ENCODE data around the gene LTBP1. TPM values are rescaled to one million over a fixed set of nuclear protein-coding genes. Genes with fewer than 3 reads are reported as not detected.

Gene LTBP1
- total RNA-seq, result 10 to 100 TPM in 2 of 4 donors, 1 to 10 TPM in 2; 5.1 to 12.9 (median 10.7) TPM

GRCh38 chr2:32946314-32947075, at the start of gene LTBP1:
TSS of gene LTBP1 (plus strand) at chr2:32946953. CDS start at chr2:32947325, 372 bp downstream.
- peak within 1 kb of the TSS; percentile 33 to 89 (median 48) for H3K4me3 ChIP-seq (replicated peaks in 1 of 3)
- H3K27me3 ChIP-seq, result no peaks in the 10 kb centered on the region
- peak; percentile 52 to 62 for DNase-seq
- H3K27ac ChIP-seq, result peak within 1 kb of the TSS in 1 of 3 donors; percentile 31
- no peaks in the 10 kb centered on the region for H3K4me1 ChIP-seq
- H3K36me3 ChIP-seq, result no peaks in the 10 kb centered on the region
- intact Hi-C loops (cut with DNase I), result loop anchor here (5.0 kb wide), 1 partner anchor 169 kb away; no protein-coding TSS in a partner anchor
- no peaks in the 10 kb centered on the region for H3K9me3 ChIP-seq
- 1% methylated on average over 38 to 48 of the region's 68 CpGs for WGBS, 2 donors
- peak in 1 of 2 donors; percentile 39 for TF ChIP-seq POLR2A (IDR thresholded peaks at IDR 0.05)
- peak in 5 of 6 experiments; percentile 29 to 80 (median 57) for TF ChIP-seq CTCF (IDR thresholded peaks at IDR 0.05)

GRCh38 chr2:32900246-32900973, 46.3 kb upstream of the LTBP1 start:
- intact Hi-C loops (cut with DNase I), result no loop called here
- no peaks in the 10 kb centered on the region for H3K36me3 ChIP-seq
- H3K9me3 ChIP-seq, result no peaks in the 10 kb centered on the region
- no peak overlapping the region for H3K4me3 ChIP-seq (replicated peaks in 1 of 3)
- TF ChIP-seq CTCF (IDR thresholded peaks at IDR 0.05) (no peak), POLR2A (IDR thresholded peaks at IDR 0.05) (no peak)
- no peaks in the 10 kb centered on the region for H3K27me3 ChIP-seq
- no peaks in the 10 kb centered on the region for H3K4me1 ChIP-seq
- no peak for DNase-seq
- WGBS, 2 donors, result 77 to 80% methylated on average over 12 of the region's 12 CpGs
- H3K27ac ChIP-seq, result no peak overlapping the region

- no peak for TF ChIP-seq CTCF (IDR thresholded peaks at IDR 0.05)
- no peak for TF ChIP-seq POLR2A (IDR thresholded peaks at IDR 0.05)
- H3K4me1 ChIP-seq, result no peaks in the 10 kb centered on the region
- no peak overlapping the region for H3K27ac ChIP-seq
- no peaks in the 10 kb centered on the region for H3K36me3 ChIP-seq
- H3K9me3 ChIP-seq, result no peaks in the 10 kb centered on the region
- DNase-seq, result no peak
- H3K27me3 ChIP-seq, result no peaks in the 10 kb centered on the region
- intact Hi-C loops (cut with DNase I), result no loop called here
- no peak overlapping the region for H3K4me3 ChIP-seq (replicated peaks in 1 of 3)
- 95 to 96% methylated on average over 7 of the region's 7 CpGs for WGBS, 2 donors
Measured at GRCh38 chr2:32901313-32901712, 45.4 kb upstream of the LTBP1 start.

GRCh38 chr2:32902174-32902573, 44.6 kb upstream of the LTBP1 start:
- Histone ChIP-seq H3K36me3 (no peaks in the 10 kb centered on the region), H3K27ac (no peak overlapping the region), H3K9me3 (no peaks in the 10 kb centered on the region), H3K4me1 (no peaks in the 10 kb centered on the region), H3K4me3 (replicated peaks in 1 of 3) (no peak overlapping the region), H3K27me3 (no peaks in the 10 kb centered on the region)
- intact Hi-C loops (cut with DNase I), result no loop called here
- 69 to 92% methylated on average over 1 of the region's 1 CpG for WGBS, 2 donors
- no peak for TF ChIP-seq POLR2A (IDR thresholded peaks at IDR 0.05)
- TF ChIP-seq CTCF (IDR thresholded peaks at IDR 0.05), result no peak
- no peak for DNase-seq

GRCh38 chr2:32902986-32903385, 43.8 kb upstream of the LTBP1 start:
- no peak for DNase-seq
- Histone ChIP-seq H3K36me3 (no peaks in the 10 kb centered on the region), H3K27ac (no peak overlapping the region), H3K4me1 (no peaks in the 10 kb centered on the region), H3K27me3 (no peaks in the 10 kb centered on the region), H3K9me3 (no peaks in the 10 kb centered on the region), H3K4me3 (replicated peaks in 1 of 3) (no peak overlapping the region)
- 27 to 30% methylated on average over 4 of the region's 4 CpGs for WGBS, 2 donors
- no peak for TF ChIP-seq POLR2A (IDR thresholded peaks at IDR 0.05)
- TF ChIP-seq CTCF (IDR thresholded peaks at IDR 0.05), result no peak
- intact Hi-C loops (cut with DNase I), result no loop called here
